ENCODE results near the gene CPNE1.

Gene CPNE1

DNA sequence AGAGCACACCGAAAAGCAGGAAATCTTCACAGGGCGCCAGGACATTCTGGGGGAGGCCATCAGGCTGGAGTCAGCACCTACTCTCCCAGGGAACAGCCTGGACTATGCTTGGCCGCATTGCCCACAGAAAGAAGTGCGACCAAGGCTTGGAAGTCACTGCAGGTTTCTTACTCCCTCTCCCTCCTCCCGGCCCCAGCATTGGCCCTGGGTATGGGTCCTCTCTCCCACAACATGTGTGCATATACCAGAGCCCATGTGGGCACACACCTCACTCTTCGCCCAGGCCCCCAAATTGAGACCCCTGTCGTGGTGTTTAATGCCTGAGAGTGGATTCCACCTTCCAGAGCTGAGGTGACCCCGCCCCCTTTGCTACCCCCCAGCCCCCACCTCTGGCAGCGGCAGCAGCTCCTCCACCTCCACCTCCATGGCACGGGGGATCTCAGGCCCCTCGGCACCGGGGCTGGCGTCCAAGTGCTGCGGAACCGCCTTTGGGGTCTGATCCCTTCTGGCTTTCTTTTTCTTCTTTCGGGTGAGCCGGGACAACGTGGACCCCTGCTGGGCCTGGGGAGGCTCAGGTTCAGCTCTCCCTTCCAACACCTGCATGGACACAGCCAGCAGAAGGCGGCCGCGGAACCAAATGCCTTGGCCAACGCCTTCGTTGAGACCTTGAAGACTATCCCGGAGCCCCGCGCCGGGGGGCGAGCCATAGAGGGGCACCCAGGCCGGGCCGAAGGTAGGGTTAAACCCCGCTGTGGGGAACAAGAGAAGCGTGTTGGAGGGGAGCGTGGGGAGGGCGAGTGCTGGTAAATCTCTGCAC is 64.3 kb downstream of the CPNE1 start:
- no peak for DNase-seq (ENCODE audit: low read depth)

DNA sequence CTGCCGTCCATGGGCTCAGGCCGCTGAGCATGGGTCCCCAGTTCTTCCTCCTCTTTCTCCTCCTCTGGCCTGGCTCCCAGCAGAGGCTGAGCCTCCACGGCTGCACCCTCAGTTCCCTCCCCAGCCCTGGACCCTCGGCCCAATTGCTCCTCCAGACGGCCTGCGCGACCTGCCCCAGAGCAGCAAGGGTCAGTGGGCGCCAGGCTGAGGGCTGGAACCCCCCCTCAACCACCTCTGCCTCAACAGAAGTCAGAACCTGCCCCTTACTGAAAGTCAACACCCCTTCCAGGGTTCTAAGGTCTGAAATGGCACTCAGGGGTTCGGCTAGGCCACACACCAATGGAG is 65.0 kb downstream of the CPNE1 start:
- no peak for DNase-seq (ENCODE audit: low read depth)

DNA sequence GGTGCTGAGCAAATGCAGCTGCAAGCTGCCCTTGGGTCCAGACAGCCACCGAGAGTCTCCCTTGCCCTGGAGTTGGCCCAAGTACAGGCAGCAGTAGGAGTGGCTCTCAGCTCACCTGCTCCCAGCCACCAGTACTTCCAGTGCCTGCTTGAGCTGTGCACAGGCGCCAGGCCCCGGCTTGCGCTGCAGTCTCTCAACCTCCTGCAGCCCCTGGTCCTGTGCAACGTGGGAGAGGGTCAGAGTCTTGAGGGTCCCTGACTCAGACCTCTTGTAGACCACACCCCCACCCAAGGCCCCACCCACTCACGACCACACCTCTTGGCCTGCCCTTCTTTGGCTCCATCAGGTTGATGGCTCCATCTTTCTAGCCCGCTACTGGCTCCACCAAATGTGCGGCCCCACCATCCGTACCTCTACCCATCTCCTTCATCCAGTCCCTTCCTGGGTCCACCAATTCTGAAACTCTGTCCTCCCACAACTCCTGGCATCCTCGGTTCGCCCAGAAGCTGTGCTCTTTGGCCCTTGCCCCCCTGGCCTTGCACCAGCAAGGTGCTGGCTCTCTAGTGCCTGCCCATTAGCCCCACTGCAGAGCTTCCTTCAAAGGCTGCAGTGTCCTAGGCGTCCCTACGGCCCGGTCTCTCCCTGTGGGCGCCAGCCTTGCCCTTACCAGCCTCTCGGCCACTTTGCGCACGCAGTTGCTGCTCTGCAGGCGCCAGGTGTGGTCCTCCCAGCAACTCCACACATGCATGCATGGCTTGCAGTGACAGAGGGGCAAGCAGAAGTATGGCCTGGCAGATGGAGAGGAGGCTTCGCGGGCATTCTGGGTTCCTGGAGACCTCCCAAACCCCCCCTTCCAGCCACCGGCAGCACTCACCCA is 65.6 kb downstream of the CPNE1 start:
- DNase-seq (ENCODE audit: low read depth), result no peak

DNA sequence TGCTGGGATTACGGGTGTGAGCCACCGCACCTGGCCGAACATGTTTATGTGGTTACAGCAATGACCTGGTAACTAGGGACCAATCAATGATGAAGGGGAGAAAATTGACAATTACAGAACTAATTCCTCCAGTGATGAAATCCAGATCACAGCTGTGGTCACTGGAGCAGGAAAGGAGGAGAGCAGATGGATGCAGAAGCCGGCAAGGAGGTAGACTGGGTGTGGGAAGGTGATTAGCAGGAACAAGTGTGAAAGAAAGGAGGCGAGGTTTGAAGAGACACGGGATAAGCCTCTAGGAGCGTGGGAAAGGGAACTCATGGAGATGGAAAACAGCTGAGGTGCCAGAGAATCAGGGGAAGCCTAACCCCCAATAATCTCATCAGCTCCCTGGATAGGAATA is 66.2 kb downstream of the CPNE1 start:
- DNase-seq (ENCODE audit: low read depth), result no peak

DNA sequence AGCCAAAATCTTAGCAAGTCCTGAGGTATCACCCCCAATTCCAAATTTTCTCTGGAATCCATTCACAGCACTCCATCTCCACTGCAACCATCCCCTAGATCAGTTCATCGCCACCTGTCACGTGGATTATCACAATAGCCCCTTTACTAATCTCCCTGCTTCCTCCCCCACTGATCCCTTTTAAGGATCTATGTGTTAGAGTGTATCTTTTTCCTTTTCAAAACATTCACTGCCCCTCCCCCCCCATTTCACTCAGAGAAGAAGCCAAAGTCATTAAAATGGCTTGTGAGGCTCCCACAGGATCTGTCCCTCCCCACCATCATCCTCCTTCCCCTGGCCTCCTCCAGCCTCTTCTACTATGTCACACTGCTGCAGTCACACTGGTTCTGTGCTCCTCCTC is 67.5 kb downstream of the CPNE1 start:
- no peak for DNase-seq (ENCODE audit: low read depth)

DNA sequence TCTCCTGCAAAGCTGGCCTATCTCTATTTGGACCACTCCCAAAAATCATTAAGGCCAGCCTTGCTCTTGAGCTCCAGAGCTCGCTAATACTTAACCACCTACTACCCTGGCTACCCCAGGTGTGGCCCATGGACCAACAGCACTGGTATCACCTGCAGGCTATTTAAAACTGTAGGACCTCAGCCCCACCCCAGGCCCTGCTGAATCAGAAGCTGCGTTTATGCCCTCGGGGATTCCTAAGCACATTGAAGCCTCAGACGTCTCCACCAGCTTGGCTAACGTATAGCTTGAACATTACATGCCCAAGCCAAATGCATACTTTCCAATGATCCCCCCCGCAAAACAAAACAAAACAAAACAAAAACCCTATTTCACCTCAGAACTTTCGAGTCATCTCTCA is 68.8 kb downstream of the CPNE1 start:
- DNase-seq (ENCODE audit: low read depth), result no peak

DNA sequence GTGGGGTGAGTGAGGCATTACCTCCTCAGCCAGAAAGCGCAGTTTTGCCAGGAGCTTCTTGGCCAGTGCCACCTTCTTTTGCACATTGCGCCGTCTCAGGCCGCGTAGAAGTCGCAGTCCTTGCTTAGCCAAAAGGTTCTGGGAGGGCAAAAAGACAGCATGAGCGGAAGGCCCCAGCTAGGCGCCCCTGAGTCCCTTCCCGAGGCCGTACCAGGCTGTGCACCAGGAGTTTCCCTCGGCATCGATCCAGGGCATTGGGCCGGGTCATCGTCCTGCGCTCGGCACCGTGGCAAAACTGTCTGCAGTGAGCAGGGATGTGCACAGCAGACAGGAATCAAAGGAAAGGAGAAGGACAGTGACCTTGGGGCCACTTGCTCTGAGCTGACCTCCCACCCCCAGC is 69.2 kb downstream of the CPNE1 start:
- no peak for DNase-seq (ENCODE audit: low read depth)

DNA sequence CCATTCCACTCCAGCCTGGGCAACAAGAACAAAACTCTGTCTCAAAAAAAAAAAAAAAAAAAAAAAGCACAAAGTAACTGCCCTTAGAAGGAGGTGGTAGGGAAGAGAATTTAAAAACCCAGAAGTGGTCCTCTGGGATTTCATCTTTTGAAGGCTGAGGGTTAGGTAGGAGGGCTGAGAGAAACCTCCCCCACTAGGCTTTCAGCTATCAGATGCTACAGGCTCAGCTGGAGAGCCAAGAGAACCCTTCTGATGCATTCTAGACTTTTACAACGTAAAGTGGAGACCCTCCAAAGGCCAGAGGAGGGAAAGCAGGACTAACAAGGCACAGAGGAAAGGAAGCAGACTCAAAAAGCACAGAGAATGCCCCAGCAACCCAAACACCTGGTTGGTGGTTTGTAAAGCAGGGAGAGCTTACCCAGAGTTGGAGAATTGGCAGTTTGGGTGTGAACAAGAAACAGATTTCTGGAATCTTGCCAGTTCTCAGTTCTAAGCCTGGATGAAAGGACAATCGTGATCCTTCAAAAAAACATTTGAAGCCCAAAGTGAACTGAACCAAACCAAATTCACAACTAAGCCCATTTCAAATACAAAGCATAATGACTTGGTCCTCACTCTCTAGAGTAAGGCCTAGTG is 72.2 kb downstream of the CPNE1 start:
- DNase-seq (ENCODE audit: low read depth), result no peak

DNA sequence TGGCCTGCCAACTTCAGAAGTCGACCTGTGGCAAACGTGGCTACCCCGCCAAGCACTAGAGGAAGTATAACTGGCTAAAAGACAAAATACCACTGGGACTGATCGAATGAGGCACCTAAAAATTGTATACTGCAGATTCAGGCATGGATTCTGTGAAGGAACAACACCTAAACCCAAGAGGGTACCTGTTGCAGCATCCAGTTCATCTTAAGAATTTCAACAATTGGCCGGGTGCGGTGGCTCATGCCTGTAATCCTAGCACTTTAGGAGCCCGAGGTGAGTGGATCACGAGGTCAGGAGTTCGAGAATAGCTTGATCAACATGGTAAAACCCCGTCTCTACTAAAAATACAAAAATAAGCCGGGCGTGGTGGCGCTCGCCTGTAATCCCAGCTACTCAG is 76.3 kb downstream of the CPNE1 start:
- DNase-seq (ENCODE audit: low read depth), result no peak

DNA sequence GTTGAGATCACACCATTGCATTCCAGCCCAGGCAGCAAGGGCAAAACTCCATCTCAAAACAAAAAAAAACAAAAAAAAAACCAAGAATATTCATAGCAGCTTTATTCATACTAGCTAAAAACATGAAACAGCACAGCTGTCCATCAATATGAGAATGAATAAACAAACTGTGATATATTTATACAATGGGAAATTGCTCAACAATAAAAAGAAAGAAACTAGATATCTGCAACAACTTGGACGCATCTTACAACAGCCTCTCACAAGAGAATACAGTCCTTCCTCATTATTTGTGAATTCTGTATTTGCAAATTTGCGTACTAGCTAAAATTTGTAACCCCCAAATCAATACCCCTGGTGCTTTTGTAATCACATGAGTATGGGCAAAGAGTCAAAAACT is 77.3 kb downstream of the CPNE1 start:
- no peak for DNase-seq (ENCODE audit: low read depth)

DNA sequence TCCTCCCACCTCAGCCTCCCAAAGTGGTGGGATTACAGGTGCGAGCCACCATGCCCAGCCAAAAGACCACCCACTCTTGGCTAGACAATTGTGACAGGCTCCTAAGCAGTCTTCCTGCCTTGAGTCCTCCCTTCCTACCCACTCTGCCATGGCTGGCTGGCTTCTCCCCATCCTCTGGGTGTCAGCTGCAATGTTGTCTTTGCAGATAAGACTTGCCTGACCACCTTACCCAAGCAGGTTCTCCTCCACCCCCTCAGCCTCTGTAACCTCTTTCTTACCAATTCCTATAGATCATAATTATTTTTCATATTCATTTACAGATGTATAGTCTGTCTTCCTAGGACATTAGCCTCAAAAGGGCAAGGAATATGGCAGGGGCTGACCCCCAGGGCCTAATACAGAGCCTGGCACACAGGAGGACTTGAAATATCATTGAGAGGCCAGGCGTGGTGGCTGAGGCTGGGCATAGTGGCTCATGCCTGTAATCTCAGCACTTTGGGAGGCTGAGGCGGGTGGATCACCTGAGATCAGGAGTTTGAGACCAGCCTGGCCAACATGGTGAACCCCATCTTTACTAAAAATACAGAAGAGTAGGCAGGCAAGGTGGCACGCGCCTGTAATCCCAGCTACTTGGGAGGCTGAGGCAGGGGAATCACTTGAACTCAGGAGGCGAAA is 77.8 kb downstream of the CPNE1 start:
- DNase-seq (ENCODE audit: low read depth), result no peak

DNA sequence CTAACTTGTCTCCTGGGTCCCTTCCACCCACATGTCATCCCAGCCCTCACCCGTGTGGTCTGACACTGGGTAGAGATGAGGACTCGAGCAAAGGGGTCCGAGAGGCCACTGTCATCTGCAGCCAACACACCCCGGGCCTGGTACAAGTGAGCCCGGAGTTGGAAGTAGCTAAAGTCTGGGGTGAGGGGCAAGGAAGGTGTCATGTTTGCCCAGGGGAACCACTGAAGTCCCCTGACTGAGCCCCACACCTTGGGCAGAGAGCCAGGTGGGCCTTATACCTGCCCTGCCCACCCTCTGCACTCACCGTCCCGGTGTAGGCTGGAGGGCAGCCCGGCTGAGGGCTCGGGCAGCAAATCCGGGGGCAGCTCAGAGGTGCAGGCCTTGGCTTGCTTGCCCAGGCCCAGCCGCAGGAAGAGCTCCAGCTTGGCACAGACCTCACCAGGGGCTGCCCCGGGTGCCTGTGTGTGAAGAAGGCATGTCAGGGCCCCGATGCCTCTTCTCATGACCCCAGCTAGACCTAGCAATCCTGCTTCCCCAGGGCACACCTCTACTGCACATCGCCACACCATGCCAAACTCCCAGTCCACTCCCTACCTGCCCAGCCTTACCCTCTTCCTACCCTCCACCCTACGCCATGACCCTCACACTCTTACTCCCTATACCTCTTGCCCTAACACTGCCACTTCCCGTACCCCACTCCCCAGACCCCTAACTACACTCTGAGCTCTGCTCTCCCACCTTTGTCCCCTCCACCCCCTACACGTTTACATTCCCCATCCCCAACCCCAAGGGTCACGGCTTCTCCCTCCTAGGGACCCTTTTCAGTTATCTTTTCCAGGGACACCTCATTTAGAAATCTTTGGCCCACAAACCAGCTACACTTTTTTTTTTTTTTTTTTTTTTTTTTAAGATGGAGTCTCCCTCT is 80.8 kb downstream of the CPNE1 start:
- DNase-seq (ENCODE audit: low read depth), result no peak

DNA sequence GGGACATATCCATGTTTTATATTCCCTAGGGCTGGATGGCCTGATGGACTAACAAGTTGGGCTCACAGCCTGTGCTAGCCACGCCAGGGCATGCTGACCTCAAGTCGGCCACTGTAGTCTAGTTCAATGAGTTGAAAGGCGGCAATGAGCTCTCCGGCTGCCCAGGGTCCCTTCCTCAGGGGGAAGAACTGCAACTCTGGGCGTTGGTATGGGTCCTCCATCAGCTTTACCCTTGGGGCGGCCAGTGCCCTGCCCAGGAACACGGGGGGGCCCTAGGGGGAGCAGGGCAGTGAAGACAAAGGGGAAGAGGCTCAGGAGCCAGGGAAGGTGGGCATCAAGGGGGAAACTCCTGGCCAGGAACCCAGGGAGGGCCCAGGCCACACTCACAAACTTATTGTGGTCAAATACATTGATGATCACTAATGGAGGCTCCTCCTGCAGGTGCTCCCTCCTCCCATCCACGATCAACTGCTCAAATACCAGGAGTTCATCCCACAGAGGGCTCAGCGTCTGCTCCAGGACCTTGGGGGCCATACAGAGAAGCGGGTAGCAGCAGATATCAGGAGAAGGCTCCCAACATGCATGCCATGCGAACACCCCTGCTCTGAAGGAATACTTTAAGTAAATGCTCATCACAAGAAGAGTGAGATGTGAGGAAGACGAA is 81.8 kb downstream of the CPNE1 start:
- no peak for DNase-seq (ENCODE audit: low read depth)

DNA sequence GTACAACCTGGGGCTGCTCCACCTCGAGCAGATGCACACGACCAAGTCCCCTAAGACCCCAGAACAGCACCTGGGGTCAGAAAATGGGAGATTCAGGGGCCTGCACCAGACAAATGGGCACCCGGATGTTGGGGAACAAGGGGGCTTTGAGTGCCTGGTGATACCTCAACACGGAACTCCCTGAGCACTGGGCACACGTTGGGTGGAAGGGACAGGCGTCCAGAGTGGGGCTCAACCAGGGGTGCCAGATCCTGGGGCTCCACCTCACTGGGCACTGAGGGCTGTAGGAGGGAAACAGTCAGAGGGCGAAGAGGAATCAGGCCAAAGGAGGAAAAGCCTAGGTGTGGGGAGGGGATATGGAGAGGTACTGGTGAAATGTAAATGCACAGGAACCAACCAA is 82.6 kb downstream of the CPNE1 start:
- DNase-seq (ENCODE audit: low read depth), result no peak

DNA sequence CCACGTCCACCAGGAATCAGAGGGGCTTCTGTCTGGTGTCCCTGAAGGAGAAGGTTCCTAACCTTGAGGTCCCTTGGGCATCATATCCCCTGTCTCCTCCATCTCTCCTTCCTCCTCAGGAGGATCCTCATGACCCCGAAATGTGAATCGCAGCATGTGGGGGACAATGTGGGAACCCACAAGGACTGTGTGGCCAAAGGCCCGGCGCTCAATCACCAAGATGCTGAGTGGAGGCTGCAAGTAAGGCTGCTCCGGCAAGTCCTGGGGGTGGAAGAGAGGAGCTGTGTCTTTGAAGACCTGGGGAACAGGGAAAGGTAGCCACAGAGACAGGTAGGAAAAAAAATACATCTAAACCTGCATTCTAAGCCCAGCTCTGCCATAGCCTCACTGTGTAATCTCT is 85.5 kb downstream of the CPNE1 start:
- DNase-seq (ENCODE audit: low read depth), result no peak

DNA sequence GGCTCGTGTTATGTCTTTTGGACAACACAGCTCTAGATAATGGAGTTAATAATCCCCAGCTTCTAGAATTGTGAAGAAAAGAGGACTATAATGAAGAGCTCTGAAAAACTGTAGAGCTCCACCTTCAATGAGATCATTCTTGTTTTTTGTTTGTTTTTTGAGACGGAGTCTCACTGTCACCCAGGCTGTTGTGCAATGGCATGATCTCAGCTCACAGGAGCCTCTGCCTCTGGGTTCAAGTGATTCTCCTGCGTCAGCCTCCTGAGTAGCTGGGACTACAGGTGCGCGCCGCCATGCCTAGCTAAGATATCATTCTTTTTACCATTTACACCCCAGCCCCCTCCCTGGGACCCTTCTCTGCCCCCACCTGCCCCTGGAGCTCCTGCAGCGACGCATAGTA is 86.2 kb downstream of the CPNE1 start:
- DNase-seq (ENCODE audit: low read depth), result no peak

DNA sequence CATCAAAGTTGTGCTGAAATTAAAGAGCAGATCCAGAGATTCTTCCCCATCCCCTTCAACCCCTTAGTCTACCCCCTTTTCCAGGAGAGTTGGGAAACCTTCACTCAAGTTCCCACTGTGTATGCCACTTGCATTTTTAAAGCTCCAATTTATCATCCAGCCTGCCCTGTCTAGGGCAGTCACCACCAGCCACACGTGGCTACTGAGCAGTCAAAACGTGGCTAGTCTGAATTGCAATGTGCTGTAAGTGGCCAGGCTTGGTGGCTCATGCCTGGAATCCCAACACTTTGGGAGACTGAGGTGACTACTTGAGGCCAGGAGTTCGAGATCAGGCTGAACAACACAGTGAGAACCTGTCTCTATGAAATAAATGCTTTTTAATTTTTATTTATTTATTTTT is 87.9 kb downstream of the CPNE1 start:
- DNase-seq (ENCODE audit: low read depth), result no peak
